ENCODE data around the gene OTX1. TPM values are rescaled to one million over a fixed set of nuclear protein-coding genes. Genes with fewer than 3 reads are reported as not detected.

The OTX1 gene
- total and polyA plus RNA-seq, 4 donors: 0.59 TPM; not detected in 3

DNA sequence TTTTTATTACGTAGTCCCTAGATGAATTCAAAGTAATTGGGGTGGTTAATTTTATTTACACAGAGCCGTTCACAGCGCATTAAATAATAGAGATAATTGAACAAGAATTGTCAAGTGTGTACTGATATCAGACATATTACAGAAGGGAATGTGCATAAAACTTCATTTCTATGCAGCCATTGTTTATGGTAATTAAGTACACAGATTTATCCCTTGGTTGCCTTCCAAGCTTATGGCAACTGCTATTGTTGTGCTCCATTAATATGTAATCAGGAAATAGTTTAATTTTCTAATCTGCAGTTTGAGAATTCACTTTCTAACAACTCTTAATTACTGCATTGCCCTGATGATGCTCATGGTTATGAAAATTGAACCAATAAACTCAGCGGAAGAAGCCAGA is 47.3 kb upstream of the OTX1 start:
- peaks cover 0 to 37% (median 11%) of the 10 kb centered on the region in 4 donors for H3K36me3 ChIP-seq (ENCODE audit: control insufficient read depth in 4 of 4, insufficient read depth in 3 of 4, low read depth in 1 of 4, low read length in 3 of 4)
- peak overlapping the region in 1 of 2 donors; percentile 41 for H3K9ac ChIP-seq (ENCODE audit: low read depth in 1 of 2, low read length in 2 of 2)
- H3K9me3 ChIP-seq (ENCODE audit: control insufficient read depth in 4 of 4, low read length in 3 of 4): no peaks in the 10 kb centered on the region
- no peak for DNase-seq (ENCODE audit: low spot score)
- H3K4me1 ChIP-seq (ENCODE audit: control insufficient read depth in 4 of 4, insufficient read depth in 4 of 4, low read length in 3 of 4): no peaks in the 10 kb centered on the region
- TF ChIP-seq, protein P1, sequence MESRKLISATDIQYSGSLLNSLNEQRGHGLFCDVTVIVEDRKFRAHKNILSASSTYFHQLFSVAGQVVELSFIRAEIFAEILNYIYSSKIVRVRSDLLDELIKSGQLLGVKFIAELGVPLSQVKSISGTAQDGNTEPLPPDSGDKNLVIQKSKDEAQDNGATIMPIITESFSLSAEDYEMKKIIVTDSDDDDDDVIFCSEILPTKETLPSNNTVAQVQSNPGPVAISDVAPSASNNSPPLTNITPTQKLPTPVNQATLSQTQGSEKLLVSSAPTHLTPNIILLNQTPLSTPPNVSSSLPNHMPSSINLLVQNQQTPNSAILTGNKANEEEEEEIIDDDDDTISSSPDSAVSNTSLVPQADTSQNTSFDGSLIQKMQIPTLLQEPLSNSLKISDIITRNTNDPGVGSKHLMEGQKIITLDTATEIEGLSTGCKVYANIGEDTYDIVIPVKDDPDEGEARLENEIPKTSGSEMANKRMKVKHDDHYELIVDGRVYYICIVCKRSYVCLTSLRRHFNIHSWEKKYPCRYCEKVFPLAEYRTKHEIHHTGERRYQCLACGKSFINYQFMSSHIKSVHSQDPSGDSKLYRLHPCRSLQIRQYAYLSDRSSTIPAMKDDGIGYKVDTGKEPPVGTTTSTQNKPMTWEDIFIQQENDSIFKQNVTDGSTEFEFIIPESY (IDR thresholded peaks at IDR 0.05): no peak
- TF ChIP-seq GABPA (IDR thresholded peaks at IDR 0.05 in 1 of 2, conservative IDR thresholded peaks at IDR 0.05 in 1 of 2): no peak
- TF ChIP-seq, protein P2, sequence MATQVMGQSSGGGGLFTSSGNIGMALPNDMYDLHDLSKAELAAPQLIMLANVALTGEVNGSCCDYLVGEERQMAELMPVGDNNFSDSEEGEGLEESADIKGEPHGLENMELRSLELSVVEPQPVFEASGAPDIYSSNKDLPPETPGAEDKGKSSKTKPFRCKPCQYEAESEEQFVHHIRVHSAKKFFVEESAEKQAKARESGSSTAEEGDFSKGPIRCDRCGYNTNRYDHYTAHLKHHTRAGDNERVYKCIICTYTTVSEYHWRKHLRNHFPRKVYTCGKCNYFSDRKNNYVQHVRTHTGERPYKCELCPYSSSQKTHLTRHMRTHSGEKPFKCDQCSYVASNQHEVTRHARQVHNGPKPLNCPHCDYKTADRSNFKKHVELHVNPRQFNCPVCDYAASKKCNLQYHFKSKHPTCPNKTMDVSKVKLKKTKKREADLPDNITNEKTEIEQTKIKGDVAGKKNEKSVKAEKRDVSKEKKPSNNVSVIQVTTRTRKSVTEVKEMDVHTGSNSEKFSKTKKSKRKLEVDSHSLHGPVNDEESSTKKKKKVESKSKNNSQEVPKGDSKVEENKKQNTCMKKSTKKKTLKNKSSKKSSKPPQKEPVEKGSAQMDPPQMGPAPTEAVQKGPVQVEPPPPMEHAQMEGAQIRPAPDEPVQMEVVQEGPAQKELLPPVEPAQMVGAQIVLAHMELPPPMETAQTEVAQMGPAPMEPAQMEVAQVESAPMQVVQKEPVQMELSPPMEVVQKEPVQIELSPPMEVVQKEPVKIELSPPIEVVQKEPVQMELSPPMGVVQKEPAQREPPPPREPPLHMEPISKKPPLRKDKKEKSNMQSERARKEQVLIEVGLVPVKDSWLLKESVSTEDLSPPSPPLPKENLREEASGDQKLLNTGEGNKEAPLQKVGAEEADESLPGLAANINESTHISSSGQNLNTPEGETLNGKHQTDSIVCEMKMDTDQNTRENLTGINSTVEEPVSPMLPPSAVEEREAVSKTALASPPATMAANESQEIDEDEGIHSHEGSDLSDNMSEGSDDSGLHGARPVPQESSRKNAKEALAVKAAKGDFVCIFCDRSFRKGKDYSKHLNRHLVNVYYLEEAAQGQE (IDR thresholded peaks at IDR 0.05): no peak
- TF ChIP-seq FOXA1 (IDR thresholded peaks at IDR 0.05): no peak
- TF ChIP-seq, protein P3, sequence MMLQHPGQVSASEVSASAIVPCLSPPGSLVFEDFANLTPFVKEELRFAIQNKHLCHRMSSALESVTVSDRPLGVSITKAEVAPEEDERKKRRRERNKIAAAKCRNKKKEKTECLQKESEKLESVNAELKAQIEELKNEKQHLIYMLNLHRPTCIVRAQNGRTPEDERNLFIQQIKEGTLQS (IDR thresholded peaks at IDR 0.05): no peak
- TF ChIP-seq YY1 (IDR thresholded peaks at IDR 0.05): no peak
- no peak for TF ChIP-seq TAF1 (conservative IDR thresholded peaks at IDR 0.05)
- no peak for TF ChIP-seq EGR1 (IDR thresholded peaks at IDR 0.05; ENCODE audit: low read depth in 2 of 2)
- no peak for TF ChIP-seq RAD21 (IDR thresholded peaks at IDR 0.05)
- TF ChIP-seq, protein P4, sequence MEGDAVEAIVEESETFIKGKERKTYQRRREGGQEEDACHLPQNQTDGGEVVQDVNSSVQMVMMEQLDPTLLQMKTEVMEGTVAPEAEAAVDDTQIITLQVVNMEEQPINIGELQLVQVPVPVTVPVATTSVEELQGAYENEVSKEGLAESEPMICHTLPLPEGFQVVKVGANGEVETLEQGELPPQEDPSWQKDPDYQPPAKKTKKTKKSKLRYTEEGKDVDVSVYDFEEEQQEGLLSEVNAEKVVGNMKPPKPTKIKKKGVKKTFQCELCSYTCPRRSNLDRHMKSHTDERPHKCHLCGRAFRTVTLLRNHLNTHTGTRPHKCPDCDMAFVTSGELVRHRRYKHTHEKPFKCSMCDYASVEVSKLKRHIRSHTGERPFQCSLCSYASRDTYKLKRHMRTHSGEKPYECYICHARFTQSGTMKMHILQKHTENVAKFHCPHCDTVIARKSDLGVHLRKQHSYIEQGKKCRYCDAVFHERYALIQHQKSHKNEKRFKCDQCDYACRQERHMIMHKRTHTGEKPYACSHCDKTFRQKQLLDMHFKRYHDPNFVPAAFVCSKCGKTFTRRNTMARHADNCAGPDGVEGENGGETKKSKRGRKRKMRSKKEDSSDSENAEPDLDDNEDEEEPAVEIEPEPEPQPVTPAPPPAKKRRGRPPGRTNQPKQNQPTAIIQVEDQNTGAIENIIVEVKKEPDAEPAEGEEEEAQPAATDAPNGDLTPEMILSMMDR (IDR thresholded peaks at IDR 0.05; ENCODE audit: low read depth, low read length, missing input control): no peak
- TF ChIP-seq HNF4G (IDR thresholded peaks at IDR 0.05): no peak
- no peak for TF ChIP-seq HNF4A (conservative IDR thresholded peaks at IDR 0.05)
- TF ChIP-seq FOXA2 (IDR thresholded peaks at IDR 0.05): no peak
- TF ChIP-seq SP1 (IDR thresholded peaks at IDR 0.05): no peak
- TF ChIP-seq JUND (IDR thresholded peaks at IDR 0.05): no peak
- TF ChIP-seq, protein P5, sequence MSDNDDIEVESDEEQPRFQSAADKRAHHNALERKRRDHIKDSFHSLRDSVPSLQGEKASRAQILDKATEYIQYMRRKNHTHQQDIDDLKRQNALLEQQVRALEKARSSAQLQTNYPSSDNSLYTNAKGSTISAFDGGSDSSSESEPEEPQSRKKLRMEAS (IDR thresholded peaks at IDR 0.05): no peak
- TF ChIP-seq NR2F2 (IDR thresholded peaks at IDR 0.05): no peak
- TF ChIP-seq RXRA (IDR thresholded peaks at IDR 0.05): no peak
- no peaks in the 10 kb centered on the region for H3K27me3 ChIP-seq (ENCODE audit: control insufficient read depth in 4 of 4, insufficient read depth in 4 of 4, low read length in 3 of 4)
- WGBS: 95% methylated on average over 4 of the region's 4 CpGs
- H3K4me3 ChIP-seq (ENCODE audit: low read depth in 1 of 3, low read length in 3 of 3): no peak overlapping the region
- H3K27ac ChIP-seq (ENCODE audit: low read depth in 1 of 2, low read length in 2 of 2): no peak overlapping the region
